HepG2 (cell line): ENCODE data around the gene PIEZO1. TPM values are rescaled to one million over a fixed set of nuclear protein-coding genes. Genes with fewer than 3 reads are reported as not detected.

Experiments
- ATAC-seq: fragments of 200-7000 bp; cut with Tn5 transposase; 3 replicates; pipeline ENCODE4 v1.9.1; 2020; ENCODE audit warnings: mild to moderate bottlenecking, moderate library complexity
- BruUV-seq: library from RNA; stranded (reverse); fragments of 400-500 nt; replicated peaks from 2 replicates; lab custom pipeline; 2021; lab: Mats Ljungman, UMichigan
- CTCF ChIA-PET: fragments of 300-600 bp; formaldehyde crosslinking; extraction: SDS; loops from one replicate; lab custom pipeline; 2021; ENCODE audit warnings: low total read pairs, inconsistent platforms, low intra/inter-chr PET ratio; lab: Yijun Ruan, JAX
- POLR2A ChIA-PET: fragments of 350-600 bp; sonication (Branson Sonifier 250); formaldehyde crosslinking; loops from one replicate; lab custom pipeline; 2020; ENCODE audit warnings: antibody characterized with exemption, inconsistent platforms; lab: Yijun Ruan, JAX
- DNase-seq: peaks from one replicate; pipeline ENCODE4 v3.0.0-alpha.2; 2015; ENCODE audit warnings: low spot score
- FAIRE-seq: peaks from 3 replicates; lab custom pipeline; 2011; peaks lifted over from hg19 to GRCh38; lab: Jason Lieb, UNC
- H2AFZ ChIP-seq: one replicate; pipeline ENCODE4 v1.6.1; 2011; ENCODE audit warnings: low read length, inconsistent platforms
- H3K27ac ChIP-seq: fragments of 300-600 bp; 3 replicates; pipeline ENCODE4 v1.8.0; 2011; ENCODE audit warnings: mixed run types, mild to moderate bottlenecking, mixed read lengths, low read length, inconsistent platforms; ENCODE audit not compliant: insufficient read depth; ENCODE audit errors: extremely low read length
- H3K27me3 ChIP-seq, 2 experiments: fragments of 200-600 bp in 1 of 2; 2 replicates in 1 of 2; 3 replicates in 1 of 2; pipeline versions ENCODE4 v1.6.0 to v1.8.0; 2011; ENCODE audit warnings: low read length in 2 of 2, mild to moderate bottlenecking in 2 of 2, moderate library complexity in 2 of 2, inconsistent platforms in 1 of 2; ENCODE audit not compliant: insufficient read depth in 2 of 2, control insufficient read depth in 1 of 2
- H3K36me3 ChIP-seq, 2 experiments: fragments of 200-600 bp in 1 of 2; replicated peaks in 1 of 2; 2 replicates in 1 of 2; 3 replicates in 1 of 2; pipeline versions ENCODE4 v1.5.1 to v1.8.0; 2011; ENCODE audit warnings: low read length in 2 of 2, inconsistent platforms in 1 of 2; ENCODE audit not compliant: insufficient read depth in 2 of 2, control insufficient read depth in 1 of 2
- H3K4me1 ChIP-seq: 2 replicates; pipeline ENCODE4 v1.5.1; 2012; ENCODE audit warnings: low read length, inconsistent platforms; ENCODE audit not compliant: insufficient read depth
- H3K4me2 ChIP-seq: 2 replicates; pipeline ENCODE4 v1.6.0; 2011; ENCODE audit warnings: low read depth, low read length, inconsistent platforms
- H3K4me3 ChIP-seq, 3 experiments: fragments of 200-600 bp in 1 of 3; sonication (generic), shearing (Covaris generic) in 1 of 3; replicated peaks in 1 of 3; 2 replicates each; pipeline ENCODE4 v1.5.1; 2011 to 2016; ENCODE audit warnings: low read length in 3 of 3, inconsistent platforms in 2 of 3, low read depth in 2 of 3, mild to moderate bottlenecking in 2 of 3, control low read depth in 1 of 3, mixed read lengths in 1 of 3; ENCODE audit not compliant: insufficient read depth in 1 of 3
- H3K79me2 ChIP-seq: one replicate; pipeline ENCODE4 v1.6.1; 2011; ENCODE audit warnings: low read length, inconsistent platforms; ENCODE audit not compliant: insufficient read depth
- H3K9ac ChIP-seq: 2 replicates; pipeline ENCODE4 v1.6.0; 2011; ENCODE audit warnings: mild to moderate bottlenecking, low read depth, low read length, inconsistent platforms; ENCODE audit not compliant: insufficient read depth
- H3K9me3 ChIP-seq: 2 replicates; pipeline ENCODE4 v1.5.1; 2012; ENCODE audit warnings: mild to moderate bottlenecking, low read length
- H4K20me1 ChIP-seq: 2 replicates; pipeline ENCODE4 v1.6.0; 2011; ENCODE audit warnings: inconsistent platforms, mild to moderate bottlenecking, low read length, moderate library complexity; ENCODE audit not compliant: insufficient read depth
- KLF13 ChIP-seq: sonication (generic); formaldehyde crosslinking; IDR thresholded peaks from 2 replicates; pipeline ENCODE4 v1.4.0; 2020; ENCODE audit warnings: mild to moderate bottlenecking, missing genetic modification reagents
- KLF9 ChIP-seq: IDR thresholded peaks from 2 replicates; pipeline ENCODE4 v1.6.1; 2016; ENCODE audit warnings: low read depth
- MAZ ChIP-seq, 2 experiments: sonication (generic) in 1 of 2; formaldehyde crosslinking in 1 of 2; IDR thresholded peaks; 2 replicates each; pipeline versions ENCODE4 v1.5.0 to v1.6.1; 2012 to 2020; ENCODE audit warnings: low read depth in 2 of 2, mild to moderate bottlenecking in 2 of 2, borderline replicate concordance in 1 of 2, improper control_type of control experiment in 1 of 2, low read length in 1 of 2, missing genetic modification reagents in 1 of 2, moderate library complexity in 1 of 2
- PCBP1 ChIP-seq: fragments of 200-400 bp; formaldehyde crosslinking; IDR thresholded peaks from 2 replicates; pipeline ENCODE4 v1.6.1; 2017; ENCODE audit warnings: mild to moderate bottlenecking, low read depth, low read length, borderline replicate concordance
- RXRA ChIP-seq: sonication (generic); formaldehyde crosslinking; IDR thresholded peaks from 2 replicates; pipeline ENCODE4 v1.5.1; 2020; ENCODE audit warnings: missing genetic modification reagents
- SAP130 ChIP-seq: IDR thresholded peaks from 2 replicates; pipeline ENCODE4 v1.6.1; 2016; ENCODE audit warnings: low read depth
- SOX5 ChIP-seq: IDR thresholded peaks from 2 replicates; pipeline ENCODE4 v1.6.1; 2016; ENCODE audit warnings: borderline replicate concordance
- TBL1XR1 ChIP-seq: fragments of 150-350 bp; IDR thresholded peaks from 2 replicates; pipeline ENCODE4 v1.6.1; 2014; ENCODE audit warnings: borderline replicate concordance, low read length; ENCODE audit not compliant: partially characterized antibody
- TCF7L2 ChIP-seq: IDR thresholded peaks from 2 replicates; pipeline ENCODE4 v1.6.1; 2011; ENCODE audit warnings: mild to moderate bottlenecking, low read depth, low read length, moderate library complexity
- ZFP82 ChIP-seq: sonication (generic); formaldehyde crosslinking; IDR thresholded peaks from 2 replicates; pipeline ENCODE4 v1.5.1; 2020; ENCODE audit warnings: mild to moderate bottlenecking, missing genetic modification reagents, borderline replicate concordance
- ZNF883 ChIP-seq: sonication (generic); formaldehyde crosslinking; IDR thresholded peaks from 2 replicates; pipeline ENCODE4 v1.5.1; 2020; ENCODE audit warnings: mild to moderate bottlenecking, missing genetic modification reagents; ENCODE audit errors: not compliant biosample characterization
- WGBS: methylation state at CpG from one replicate; pipeline ENCODE4 v1.1.6; 2017; ENCODE audit warnings: low lambda C conversion rate; 5-methylcytosine and 5-hydroxymethylcytosine counted together
- in situ Hi-C: cut with HindIII; loops from 2 replicates; pipeline ENCODE4 v1.10.0; 2017; ENCODE audit warnings: low pct_unique_long_range_greater_than_20kb; ENCODE audit not compliant: extremely low pct_ligation_motif_present
- intact Hi-C: fragments of 100-400 bp; cut with micrococcal nuclease; formaldehyde crosslinking; loops from one replicate; pipeline ENCODE4 v1.10.0; 2022; ENCODE audit not compliant: unreplicated experiment
- polyA plus RNA-seq, 8 experiments: library from polyadenylated mRNA; depleted of rRNA in 3 of 8; stranded (reverse) in 7 of 8; unstranded in 1 of 8; fragments of >200 nt; fragmentation: Illumina TruSeq in 4 of 8; extraction: Trizol in 4 of 8; gene quantifications; 2 replicates each; pipeline versions ENCODE4 v1.2.1 to v1.2.3, GENCODE V29; 2011 to 2016; ENCODE audit warnings: low read depth in 4 of 8, missing spikeins in 1 of 8, mixed read lengths in 1 of 8; ENCODE audit not compliant: insufficient read depth in 1 of 8
- total RNA-seq, 5 experiments: library from RNA; depleted of rRNA; stranded (reverse); fragments of >200 nt; fragmentation: Illumina TruSeq; extraction: Trizol; gene quantifications; 2 replicates each; pipeline ENCODE4 v1.2.3, GENCODE V29; 2016; ENCODE audit warnings: low read depth in 1 of 5
- TF ChIP-seq, protein P1 (sequence below): sonication (generic); formaldehyde crosslinking; IDR thresholded peaks from 2 replicates; pipeline ENCODE4 v1.5.0; 2020; ENCODE audit warnings: missing genetic modification reagents
- TF ChIP-seq, protein P2 (sequence below): sonication (generic); formaldehyde crosslinking; IDR thresholded peaks from 2 replicates; pipeline ENCODE4 v1.5.0; 2020; ENCODE audit warnings: mild to moderate bottlenecking, missing genetic modification reagents
- TF ChIP-seq, protein P3 (sequence below): sonication (generic); formaldehyde crosslinking; IDR thresholded peaks from 2 replicates; pipeline ENCODE4 v1.8.0; 2022; ENCODE audit warnings: mild to moderate bottlenecking, missing genetic modification reagents

PIEZO1 gene
- total and polyA plus RNA-seq, 2 of the 13 experiments (the other 11 are each of a cell fraction or from before 2014, with no cell fraction given) = 67.9 to 85.0 TPM

DNA sequence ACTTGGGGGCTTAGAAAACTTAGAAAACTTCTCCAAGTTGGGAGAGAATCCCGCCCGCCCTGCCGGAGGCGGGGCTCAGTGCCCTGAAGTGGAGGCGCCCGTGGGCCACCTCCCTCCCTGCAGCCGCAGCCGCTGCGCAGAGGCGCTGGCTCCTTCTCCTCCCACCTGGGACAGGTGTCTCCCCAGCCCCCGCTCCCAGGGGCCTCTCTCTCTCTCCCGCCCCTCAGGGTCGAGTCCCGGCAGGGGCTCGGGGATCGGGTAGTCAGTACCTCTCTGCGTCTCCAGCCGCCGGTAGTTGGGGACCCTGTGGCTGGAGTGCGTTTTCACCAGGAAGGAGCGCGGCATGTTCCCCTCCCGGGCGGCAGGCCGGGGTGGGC lies 99.0 kb downstream of the PIEZO1 start:
- FAIRE-seq (no peak), ATAC-seq (peak; percentile 3), DNase-seq (no peak)
- under 1% methylated on average over 17 of the region's 25 CpGs for WGBS
- no peak overlapping the region for H2AFZ ChIP-seq
- ChIA-PET CTCF (no interaction called here), POLR2A (interaction anchor here (2.6 kb wide), 1 partner anchor 14 kb away, joined by 11 read pairs; no protein-coding TSS in a partner anchor)
- in situ Hi-C loops = no loop called here
- TF ChIP-seq ZFP82 (CRISPR knock-in tag) = 0 out of 2 replicates have a peak, but pooled peaks have one; percentile 68
- 0 out of 2 replicates have a peak, but pooled peaks have one; percentile 23 for TF ChIP-seq KLF9 (CRISPR knock-in tag)
- TF ChIP-seq, protein P1, sequence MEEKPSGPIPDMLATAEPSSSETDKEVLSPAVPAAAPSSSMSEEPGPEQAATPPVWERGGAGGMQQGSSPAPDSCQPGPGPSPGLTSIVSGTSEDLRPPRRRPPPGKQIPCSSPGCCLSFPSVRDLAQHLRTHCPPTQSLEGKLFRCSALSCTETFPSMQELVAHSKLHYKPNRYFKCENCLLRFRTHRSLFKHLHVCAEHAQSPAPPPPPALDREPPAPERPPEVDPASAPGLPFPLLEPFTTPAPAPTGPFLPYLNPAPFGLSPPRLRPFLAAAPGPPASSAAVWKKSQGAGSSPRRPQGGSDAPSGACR (CRISPR knock-in tag) = peak; percentile 70; the same call in 1 of the 2 replicates
- no peak for TF ChIP-seq MAZ (IDR thresholded peaks at IDR 0.05; ENCODE audit: borderline replicate concordance, low read depth, low read length)
- 0 out of 2 replicates have a peak, but pooled peaks have one; percentile 21 for TF ChIP-seq MAZ (CRISPR knock-in tag; IDR thresholded peaks at IDR 0.05; ENCODE audit: low read depth)
- TF ChIP-seq, protein P2, sequence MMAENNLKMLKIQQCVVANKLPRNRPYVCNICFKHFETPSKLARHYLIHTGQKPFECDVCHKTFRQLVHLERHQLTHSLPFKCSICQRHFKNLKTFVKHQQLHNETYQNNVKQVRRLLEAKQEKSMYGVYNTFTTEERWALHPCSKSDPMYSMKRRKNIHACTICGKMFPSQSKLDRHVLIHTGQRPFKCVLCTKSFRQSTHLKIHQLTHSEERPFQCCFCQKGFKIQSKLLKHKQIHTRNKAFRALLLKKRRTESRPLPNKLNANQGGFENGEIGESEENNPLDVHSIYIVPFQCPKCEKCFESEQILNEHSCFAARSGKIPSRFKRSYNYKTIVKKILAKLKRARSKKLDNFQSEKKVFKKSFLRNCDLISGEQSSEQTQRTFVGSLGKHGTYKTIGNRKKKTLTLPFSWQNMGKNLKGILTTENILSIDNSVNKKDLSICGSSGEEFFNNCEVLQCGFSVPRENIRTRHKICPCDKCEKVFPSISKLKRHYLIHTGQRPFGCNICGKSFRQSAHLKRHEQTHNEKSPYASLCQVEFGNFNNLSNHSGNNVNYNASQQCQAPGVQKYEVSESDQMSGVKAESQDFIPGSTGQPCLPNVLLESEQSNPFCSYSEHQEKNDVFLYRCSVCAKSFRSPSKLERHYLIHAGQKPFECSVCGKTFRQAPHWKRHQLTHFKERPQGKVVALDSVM (CRISPR knock-in tag) = 0 out of 2 replicates have a peak, but pooled peaks have one; percentile 9
- 0 out of 2 replicates have a peak, but pooled peaks have one; percentile 40 for TF ChIP-seq PCBP1
- TF ChIP-seq TBL1XR1 = no peak
- no peak for TF ChIP-seq ZNF883 (CRISPR knock-in tag)
- TF ChIP-seq TCF7L2 = no peak
- TF ChIP-seq, protein P3, sequence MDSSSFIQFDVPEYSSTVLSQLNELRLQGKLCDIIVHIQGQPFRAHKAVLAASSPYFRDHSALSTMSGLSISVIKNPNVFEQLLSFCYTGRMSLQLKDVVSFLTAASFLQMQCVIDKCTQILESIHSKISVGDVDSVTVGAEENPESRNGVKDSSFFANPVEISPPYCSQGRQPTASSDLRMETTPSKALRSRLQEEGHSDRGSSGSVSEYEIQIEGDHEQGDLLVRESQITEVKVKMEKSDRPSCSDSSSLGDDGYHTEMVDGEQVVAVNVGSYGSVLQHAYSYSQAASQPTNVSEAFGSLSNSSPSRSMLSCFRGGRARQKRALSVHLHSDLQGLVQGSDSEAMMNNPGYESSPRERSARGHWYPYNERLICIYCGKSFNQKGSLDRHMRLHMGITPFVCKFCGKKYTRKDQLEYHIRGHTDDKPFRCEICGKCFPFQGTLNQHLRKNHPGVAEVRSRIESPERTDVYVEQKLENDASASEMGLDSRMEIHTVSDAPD (CRISPR knock-in tag) = no peak
- TF ChIP-seq KLF13 (CRISPR knock-in tag) = no peak
- TF ChIP-seq SAP130 (CRISPR knock-in tag) = no peak
- TF ChIP-seq RXRA (CRISPR knock-in tag) = 0 out of 2 replicates have a peak, but pooled peaks have one; percentile 2
- peak; percentile 2; the same call in 1 of the 2 replicates for TF ChIP-seq SOX5 (CRISPR knock-in tag)
- H3K27me3 ChIP-seq = peaks cover 19 to 79% of the 10 kb centered on the region in 2 experiments
- H3K36me3 ChIP-seq = no peaks in the 10 kb centered on the region
- H3K9ac ChIP-seq = peak overlapping the region; percentile 8; the same call in 1 of the 2 replicates
- H3K27ac ChIP-seq = no peak overlapping the region
- no peaks in the 10 kb centered on the region for H3K9me3 ChIP-seq
- H3K79me2 ChIP-seq = no peaks in the 10 kb centered on the region
- no TSS peak for BruUV-seq
- peaks cover 3% of the 10 kb centered on the region; the same call in 1 of the 2 replicates for H4K20me1 ChIP-seq
- intact Hi-C loops = no loop called here
- H3K4me3 ChIP-seq = peak overlapping the region; percentile 52 to 76 (median 69)
- H3K4me2 ChIP-seq = peak overlapping the region; percentile 91
- peaks cover 54% of the 10 kb centered on the region for H3K4me1 ChIP-seq
